NK-92 (cell line): Measurements from ENCODE around the gene STK38.

Experiments
- DNase-seq: peaks from one replicate; lab custom pipeline; 2025; ENCODE audit not compliant: unreplicated experiment; lab: John Stamatoyannopoulos, UW

Gene STK38

DNA sequence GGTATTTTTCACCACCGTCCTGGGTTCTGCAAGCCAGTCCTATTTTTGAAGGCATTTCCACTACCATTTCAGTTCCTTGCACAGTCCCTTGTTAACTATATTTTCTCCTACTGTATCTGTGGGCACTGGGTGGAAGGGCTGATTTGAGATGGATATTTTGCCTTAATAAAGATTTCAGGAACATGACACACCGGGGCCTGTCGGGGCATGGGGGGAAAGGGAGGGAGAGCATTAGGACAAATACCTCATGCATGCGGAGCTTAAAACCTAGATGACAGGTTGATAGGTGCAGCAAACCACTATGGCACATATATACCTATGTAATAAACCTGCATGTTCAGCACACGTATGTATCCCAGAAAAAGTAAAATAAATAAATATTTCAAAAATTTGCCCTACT lies 22.4 kb downstream of the STK38 start:
- no peak for DNase-seq

DNA sequence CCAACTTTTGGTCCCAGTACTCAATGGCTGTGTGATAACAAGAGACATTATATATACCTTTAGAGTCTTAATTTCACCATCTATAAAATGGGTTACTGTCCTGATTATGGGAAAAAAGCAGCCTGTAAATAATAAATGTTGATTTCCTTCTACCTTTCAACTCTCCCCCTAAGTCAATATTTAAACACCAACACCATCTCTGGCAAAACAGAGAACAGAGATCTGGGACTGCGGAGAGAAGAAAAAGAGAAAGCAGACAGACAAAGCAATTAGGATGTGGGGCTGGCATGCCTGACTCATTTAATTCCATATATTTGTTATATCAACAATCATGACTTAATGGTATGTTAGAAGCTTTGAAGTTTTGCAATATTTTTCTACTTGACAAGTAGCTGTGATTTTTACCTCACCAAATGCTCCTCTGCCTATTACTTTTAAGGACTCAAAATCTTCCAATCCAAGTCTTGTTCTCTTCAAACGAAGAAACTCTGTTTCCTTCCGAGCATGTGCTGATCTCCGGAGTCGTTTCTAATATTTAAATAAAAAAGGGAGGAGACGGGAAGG lies 23.3 kb downstream of the STK38 start:
- no peak for DNase-seq

DNA sequence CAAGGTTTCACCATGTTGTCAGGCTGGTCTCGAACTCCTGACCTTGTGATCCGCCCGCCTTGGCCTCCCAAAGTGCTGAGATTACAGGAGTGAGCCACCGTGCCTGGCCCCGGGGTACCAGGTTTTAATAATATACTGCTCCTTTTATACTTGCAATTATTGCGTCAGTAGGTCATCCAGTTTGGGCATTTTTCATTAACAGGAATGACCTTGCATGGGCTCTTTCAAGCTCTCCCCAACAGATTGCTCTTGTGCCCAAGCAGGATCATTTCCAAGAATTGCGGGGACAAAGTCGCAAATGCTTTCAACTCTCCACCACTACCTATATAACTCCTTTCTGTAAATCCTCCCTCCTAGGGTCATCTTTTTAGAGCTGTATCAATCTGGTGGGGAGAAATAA lies 23.8 kb downstream of the STK38 start:
- DNase-seq: no peak

DNA sequence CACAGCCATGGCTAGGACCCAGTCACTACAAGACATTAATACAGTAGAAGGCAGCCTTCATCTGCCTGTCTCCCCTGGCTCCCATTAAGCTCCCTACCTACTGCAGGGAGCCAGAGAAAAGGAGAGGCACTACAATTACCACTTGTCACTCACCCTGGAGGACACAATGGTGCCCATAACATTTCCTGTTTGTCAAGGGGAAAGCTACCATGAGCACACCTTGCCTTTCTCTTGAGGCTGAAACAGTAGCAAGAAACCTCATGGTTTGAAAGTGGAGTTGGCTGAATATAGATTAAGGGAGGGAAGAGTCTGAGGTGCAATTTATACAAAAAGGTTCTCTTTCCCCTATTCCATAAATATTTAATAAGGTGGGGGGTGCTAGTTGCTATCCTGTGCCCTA lies 27.9 kb downstream of the STK38 start:
- DNase-seq: no peak

DNA sequence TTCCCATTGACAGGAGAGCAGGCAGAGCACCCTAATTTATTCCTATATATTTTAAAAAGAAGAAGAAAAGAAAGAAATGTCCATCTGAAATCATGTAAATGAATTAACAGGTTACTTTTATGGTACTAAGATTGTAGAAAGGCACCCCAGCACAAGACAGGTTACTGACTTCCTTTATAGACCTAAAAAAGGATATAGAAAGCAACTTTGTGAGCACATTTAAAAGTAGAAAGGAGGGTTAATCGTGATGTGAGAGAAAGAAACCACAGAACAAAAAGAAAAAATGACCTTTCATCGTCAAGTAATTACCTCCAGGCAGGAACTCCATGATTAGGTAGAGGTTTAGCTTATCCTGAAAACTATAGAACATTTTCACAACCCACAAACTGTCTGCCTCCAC lies 29.9 kb downstream of the STK38 start:
- no peak for DNase-seq

DNA sequence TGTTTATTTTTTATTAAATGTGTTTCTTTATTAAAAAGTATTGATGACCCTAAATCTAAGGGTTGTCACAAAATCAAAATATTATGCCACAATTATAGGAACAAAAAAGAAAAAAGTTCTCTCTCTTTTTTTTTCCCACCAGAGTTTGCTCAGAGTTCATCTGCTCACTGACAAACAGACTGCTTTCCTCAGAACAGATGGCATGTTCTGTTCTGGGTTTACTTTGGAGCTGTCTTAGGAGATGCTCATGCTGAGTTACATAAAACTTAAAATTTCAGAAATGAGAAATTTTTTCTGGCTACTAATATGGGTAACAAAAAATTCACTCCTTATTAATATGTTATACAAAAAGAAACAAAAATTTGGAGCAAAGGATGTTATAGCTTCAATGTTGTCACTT lies 30.3 kb downstream of the STK38 start:
- DNase-seq: no peak

DNA sequence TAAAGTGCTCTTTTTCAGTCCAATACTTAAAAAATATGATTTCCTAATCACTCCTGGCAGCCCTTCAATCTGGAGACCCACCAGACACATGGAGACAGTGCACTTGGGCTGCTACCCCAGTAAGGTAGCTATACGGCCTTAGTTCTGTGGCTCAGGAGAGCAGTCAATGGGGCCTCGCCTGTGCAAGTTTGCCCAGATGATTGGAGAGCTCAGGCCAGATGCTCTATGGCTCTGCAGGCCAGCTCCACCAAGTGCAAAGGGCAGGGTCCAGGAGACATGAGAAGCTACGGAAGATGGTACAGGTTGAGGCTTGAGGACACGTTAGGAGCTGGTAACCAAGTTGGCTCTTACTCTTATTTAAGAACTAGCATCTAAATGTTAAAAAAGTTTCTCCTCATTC lies 30.7 kb downstream of the STK38 start:
- DNase-seq: no peak

DNA sequence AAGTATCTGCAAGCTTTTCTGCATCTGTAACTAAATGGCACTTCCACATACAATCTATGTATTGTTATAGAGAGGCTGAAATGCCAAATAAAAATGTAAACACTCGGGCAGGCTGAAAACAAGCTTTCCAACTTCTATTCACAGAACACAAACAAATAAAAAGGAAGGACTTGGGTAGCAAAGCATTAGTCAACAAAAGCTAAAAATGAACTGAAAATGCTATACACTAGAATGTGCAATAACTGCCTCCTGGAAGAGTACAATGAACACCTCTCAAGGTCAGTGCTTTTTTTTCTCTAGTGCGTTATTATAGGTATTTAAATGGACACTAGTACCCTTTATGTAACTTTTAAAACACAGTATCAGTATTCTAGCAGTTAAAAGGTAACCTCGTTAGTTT lies 31.4 kb downstream of the STK38 start:
- DNase-seq: no peak

DNA sequence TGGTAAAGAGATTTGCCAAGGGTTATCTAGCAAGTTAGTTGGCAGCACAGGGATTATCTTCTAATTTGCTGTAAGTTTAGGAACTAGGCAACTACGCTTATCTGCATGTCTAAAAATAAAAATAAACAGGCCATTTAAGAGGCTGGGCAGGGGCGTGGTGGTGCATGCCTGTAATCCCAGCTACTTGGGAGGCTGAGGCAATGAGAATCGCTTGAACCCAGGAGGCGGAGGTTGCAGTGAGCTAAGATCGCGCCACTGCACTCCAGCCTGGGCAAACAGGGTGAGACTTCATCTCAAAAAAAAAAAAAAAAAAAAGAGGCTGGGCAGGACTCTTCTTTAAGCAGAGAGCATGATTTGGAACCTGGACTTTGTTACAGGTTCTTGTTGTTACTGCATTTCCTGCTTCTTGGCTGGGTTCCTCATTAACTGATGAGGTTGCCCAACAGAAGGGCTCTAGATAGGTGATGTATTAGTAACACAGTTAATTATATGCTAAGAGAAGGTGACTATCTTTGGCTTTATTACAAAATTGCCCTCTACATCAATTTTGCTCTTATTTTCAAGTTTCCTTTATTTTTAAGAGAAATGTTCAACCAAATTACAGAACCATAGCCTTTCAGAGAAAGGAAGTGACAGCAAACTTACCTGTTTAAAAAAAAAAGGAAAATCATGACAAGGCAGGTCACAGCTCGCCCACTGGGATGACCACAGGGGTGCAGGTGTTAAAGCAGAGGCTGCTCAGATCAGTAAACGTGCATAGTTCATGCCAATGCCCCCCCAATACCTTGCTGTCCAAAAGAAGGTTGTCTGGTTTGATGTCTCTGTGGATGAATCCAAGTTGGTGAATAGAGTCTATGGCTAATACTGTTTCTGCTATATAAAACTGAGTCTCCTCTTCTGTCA lies 32.5 kb downstream of the STK38 start:
- DNase-seq: no peak

DNA sequence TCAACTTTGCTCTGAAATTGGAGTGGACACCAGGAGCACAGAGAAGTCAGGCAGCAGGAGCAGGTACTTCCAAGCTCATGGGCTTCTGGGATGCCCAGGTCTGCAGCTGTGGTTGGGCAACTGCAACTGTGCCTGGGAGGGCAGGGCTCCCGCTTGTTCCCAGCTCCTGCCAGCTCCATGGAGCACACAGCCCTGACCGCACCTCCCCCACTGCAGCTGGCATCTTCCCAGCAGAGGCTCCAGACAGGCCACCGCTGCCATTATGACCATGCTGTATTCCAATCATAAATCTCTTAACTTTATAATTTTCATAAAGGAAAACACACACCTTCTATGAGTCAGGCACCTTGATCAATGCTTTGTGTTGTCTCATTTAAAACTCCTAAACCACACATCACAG lies 36.9 kb downstream of the STK38 start:
- DNase-seq: no peak

DNA sequence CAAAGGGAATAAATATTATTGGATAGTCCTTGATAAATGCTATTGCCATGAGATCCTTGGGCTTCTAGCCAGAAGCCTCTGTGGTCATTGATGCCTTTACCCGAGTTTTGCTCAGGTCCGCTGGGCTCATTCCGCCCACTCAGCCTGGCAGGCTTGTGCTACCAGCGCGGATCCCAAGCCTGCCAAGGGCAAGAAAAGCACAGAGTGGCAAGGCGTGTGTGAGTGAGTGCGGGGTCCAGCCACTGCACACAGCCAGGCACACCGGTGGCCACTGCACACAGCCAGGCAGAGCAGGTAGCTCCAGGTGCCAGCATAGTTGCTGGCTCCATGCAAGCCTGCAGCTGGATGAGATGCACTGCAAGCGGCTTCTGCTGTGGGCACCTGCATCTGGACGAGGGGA lies 38.7 kb downstream of the STK38 start:
- DNase-seq: no peak

DNA sequence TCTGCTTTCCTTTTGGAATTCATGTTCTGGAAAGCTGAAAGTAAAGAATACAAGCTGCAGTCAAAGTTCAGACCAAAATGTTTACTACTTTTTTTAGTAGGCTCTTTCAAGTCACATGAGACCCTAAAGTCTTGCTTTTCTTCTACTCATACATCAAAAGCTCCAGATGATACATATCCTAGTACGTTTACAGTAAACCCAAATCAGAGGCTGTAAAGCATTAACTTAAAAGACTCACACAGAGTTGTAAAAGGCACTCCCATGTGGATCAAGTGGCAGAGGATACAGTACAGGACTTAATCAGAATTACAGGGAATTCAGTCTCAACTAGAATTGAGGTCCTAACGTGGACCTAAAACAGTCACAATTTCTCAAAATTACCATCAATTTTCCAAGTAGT lies 40.7 kb downstream of the STK38 start:
- no peak for DNase-seq

DNA sequence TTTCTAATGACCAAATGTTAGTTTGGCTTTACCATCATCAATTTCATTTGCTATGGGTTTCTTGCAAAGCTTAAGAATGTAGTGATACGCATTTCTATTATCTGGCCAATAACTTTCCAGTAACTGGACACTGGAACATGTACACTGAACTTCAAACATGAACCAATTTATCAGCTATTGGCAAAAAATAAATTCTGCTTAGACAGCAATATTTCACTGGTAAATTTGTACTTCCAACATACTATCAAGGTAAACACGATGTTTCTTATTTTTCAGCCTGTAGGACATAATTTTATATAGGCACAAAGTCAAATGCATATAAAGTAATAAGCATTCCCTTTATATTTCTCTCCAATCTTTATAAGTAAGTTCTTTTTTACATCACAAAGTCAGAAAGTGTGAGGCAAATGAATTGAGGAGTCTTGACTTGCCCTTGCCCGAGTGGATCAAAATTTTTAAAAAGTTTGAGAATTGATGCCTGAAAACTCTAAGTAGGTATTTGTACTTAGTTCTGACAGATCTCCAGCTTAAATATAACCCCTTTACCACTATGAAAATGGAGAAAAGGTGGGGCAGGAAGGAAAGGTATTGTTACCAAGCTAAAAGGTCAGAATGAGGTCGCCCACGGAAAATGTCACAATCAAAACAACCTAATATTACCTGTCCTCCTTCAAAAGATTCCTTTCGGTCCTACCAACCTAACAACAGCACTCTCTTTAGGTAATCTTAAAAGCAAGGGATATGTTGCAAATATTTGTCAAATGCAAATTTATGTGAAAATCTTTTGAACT lies 41.3 kb downstream of the STK38 start:
- DNase-seq: no peak

DNA sequence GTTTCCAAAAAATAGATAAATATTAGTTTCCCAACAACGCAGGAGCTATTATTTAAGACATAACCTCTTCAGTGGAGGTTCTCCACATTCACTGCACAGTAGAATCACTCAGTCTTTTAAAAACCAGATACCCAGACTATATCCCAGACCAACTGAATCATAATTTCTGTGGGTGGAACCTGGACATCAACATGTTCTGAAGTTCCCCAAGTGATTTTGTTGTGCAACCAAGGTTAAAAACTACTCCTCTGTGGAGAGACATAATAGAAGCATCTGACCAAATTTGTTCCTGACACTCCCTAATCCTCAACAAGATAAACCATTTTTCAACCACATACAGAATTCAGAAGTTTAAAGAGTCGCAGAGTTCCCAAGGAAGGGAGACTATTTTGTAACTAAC lies 42.3 kb downstream of the STK38 start:
- no peak for DNase-seq

DNA sequence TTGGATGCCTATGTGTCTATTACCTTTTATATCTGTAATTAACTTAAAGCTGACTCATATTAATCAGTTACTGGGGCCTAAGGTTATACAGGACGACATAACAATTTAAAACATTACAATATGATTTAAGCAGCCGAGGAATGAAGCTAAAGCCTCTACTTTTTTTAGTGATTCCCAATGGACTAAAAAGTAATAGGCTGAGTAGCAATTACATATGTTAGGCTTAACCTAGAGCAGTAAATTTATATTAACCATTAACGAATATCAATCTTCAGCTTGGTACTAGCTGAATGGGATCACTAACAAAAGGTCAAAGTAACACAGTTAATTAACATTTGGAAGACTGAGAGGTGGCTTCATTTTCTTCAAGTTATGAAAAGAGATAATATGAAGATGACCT lies 43.1 kb downstream of the STK38 start:
- DNase-seq: no peak

DNA sequence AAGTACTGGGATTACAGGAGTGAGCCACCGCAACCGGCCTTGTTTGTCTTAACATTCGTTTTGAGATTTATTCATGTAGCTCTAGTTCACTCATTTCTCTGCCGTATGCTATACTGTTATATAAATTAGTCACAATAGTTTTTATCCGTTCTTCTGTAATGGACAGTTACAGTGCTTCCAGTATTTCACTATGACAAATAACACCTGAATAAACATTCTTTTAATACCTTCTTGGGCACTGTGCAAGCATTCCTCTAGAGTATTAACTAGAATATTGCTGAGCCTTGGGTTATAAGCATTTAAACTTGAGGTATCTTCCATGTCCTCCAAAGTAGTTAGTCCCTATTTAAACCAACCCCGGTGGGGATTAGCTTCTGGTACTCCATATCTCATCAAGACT lies 45.6 kb downstream of the STK38 start:
- no peak for DNase-seq

DNA sequence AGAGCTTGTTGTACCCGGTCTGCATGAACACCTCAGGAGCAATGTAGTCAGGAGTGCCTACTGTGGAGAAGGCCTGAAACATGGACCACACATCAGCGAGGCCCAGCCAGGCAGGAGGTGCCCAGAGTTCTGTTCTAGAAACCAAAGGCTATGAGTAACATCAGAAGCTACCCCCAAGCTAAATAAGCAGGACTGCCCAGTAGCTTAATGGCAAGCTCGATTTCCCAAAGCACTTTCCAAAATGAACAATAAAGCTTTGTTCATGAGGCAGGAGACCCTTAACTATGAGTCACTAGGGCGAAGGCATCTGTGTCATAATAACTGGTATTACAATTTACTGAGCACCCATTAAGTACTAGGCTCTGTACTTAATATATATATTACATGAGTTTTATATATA lies 47.4 kb downstream of the STK38 start:
- DNase-seq: no peak

DNA sequence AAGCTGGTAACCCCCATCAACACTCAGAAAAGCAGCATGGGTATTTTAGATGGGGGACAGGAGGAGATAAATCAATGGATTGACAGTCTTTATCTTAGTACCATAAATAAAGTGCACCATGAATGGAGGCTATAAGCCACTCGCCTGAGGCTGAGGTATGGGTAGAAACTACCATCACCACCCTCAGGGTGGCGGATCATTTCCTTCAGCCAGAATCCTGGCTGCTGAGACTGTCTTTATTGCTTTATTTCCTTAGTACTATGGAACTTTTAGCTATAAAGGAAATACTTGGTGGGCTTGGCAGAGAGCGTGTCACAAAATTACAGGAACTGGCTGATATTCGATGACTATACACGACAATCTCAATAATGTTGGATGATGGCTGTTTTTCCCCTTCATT lies 52.2 kb downstream of the STK38 start:
- no peak for DNase-seq

DNA sequence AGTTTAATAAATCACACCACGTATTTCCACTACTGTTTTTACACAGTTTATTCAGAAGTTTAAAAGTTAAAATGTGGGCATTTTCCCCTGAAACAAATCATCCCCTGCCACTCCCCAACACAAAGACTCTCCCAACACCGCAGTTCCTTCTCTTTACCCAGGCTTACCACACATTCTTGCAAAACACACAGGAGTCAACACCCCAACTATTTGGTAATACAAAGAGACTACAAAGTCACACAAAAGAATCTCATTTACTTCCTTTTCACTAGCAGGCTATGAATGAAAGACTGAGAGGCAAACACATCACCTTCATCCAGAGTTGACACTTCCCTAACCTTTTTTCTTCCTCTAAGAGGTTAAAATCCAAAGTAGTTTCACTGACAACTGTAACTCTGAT lies 53.4 kb downstream of the STK38 start:
- DNase-seq: no peak

DNA sequence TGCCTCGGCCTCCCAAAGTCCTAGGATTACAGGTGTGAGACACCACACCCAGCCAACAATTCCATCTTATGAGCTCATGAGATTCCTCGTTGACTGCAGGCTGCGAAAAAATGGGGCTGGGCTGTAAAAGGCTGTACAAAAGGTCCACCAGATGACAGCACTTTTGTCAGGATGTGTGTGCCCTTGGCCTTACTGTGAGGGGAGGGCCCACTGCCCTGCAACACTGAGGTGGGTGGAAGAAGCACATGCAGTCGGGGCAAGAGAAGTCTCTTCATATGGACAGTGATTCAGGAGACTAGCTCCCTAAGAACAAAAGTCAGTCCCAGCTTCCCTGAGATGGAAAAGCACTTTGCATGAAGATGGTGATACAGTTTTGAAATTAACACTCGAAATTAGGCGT lies 54.0 kb downstream of the STK38 start:
- no peak for DNase-seq

DNA sequence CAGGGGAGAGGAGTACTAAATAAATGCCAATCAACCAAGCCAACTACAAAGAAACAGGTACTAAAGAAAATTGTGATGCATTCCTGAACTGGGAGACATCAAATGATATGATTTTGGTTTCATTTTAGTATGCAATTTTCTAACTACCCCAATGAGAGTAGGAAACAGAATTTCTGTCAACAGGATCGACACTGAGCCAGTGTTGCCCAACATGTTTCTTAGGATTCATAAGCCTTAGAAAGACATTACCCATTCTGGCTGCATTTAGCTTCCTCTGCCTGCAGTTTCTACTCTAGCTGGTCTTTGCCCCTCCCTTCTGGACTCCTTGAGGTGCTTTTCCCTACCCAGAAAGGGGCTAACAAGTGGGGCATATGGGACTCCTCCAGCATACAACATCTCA lies 54.7 kb downstream of the STK38 start:
- no peak for DNase-seq

DNA sequence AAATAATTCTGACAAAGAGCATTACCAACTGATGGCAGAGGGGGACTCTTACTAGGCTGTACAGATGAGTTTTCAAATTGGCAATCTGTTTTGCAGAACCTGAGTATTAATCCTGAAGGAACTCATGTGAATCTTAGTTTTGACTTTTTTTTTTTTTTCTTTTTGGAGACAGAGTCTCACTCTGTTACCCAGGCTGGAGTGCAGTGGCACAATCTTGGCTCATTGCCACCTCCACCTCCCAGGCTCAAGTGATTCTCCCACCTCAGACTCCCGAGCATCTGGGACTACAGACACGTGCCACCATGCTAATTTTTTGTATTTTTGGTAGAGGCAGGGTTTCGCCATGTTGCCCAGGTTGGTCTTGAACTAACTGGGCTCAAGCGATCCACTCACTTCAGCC lies 55.2 kb downstream of the STK38 start:
- DNase-seq: no peak
